ENCODE measurements around the gene ATM. TPM values are rescaled to one million over a fixed set of nuclear protein-coding genes. Genes with fewer than 3 reads are reported as not detected.

The ATM gene
- total and polyA plus RNA-seq, 2 donors (not counting 1 experiment from before 2014, with no cell fraction given) = 111 to 446 TPM

GRCh38 chr11:108388576-108388975 lies 165.7 kb downstream of the ATM start:
- no peaks in the 10 kb centered on the region for H3K79me2 ChIP-seq (ENCODE audit: control insufficient read depth, insufficient read depth, low read length)
- intact Hi-C loops (cut with micrococcal nuclease) = no loop called here
- TF ChIP-seq EZH2 (IDR thresholded peaks at IDR 0.05; ENCODE audit: borderline replicate concordance, insufficient read depth, low read depth, low read length, poor library complexity, severe bottlenecking) = no peak
- TF ChIP-seq CTCF (IDR thresholded peaks at IDR 0.05) = no peak
- ChIA-PET POLR2A (no interaction called here), CTCF (no interaction called here)
- ATAC-seq (ENCODE audit: low read depth) = no peak
- H3K27me3 ChIP-seq (replicated peaks in 1 of 4; ENCODE audit: control extremely low read depth in 1 of 4, control insufficient read depth in 3 of 4, insufficient read depth in 4 of 4, low read length in 3 of 4) = no peaks in the 10 kb centered on the region
- H3K4me2 ChIP-seq (replicated peaks; ENCODE audit: low read depth, low read length, poor library complexity, severe bottlenecking) = no peak overlapping the region
- no peaks in the 10 kb centered on the region for H4K20me1 ChIP-seq (ENCODE audit: control insufficient read depth, insufficient read depth, low read length, poor library complexity, severe bottlenecking)
- Mint-ChIP-seq H3K27me3 (no peaks in the 10 kb centered on the region), H3K27ac (no peak overlapping the region), H3K4me1 (no peaks in the 10 kb centered on the region), H3K4me3 (no peak overlapping the region), H3K9me3 (ENCODE audit: insufficient read depth) (no peaks in the 10 kb centered on the region)
- H3K4me3 ChIP-seq (ENCODE audit: control extremely low read depth in 1 of 5, extremely low read depth in 1 of 5, insufficient read depth in 1 of 5, low read depth in 2 of 5, low read length in 4 of 5) = no peak overlapping the region
- no peak overlapping the region for H3K27ac ChIP-seq (ENCODE audit: low read length in 2 of 2)
- WGBS (ENCODE audit: insufficient coverage) = 95% methylated on average over 2 of the region's 5 CpGs
- no peak overlapping the region for H2AFZ ChIP-seq (ENCODE audit: insufficient read depth, low read depth, low read length, poor library complexity, severe bottlenecking)
- DNase-seq = no peak
- H3K4me1 ChIP-seq (ENCODE audit: control insufficient read depth in 2 of 2, insufficient read depth in 2 of 2, low read length in 2 of 2) = no peaks in the 10 kb centered on the region
- H3K36me3 ChIP-seq (replicated peaks in 1 of 2; ENCODE audit: control extremely low read depth in 1 of 2, control insufficient read depth in 1 of 2, extremely low read depth in 1 of 2, insufficient read depth in 2 of 2, low read length in 1 of 2) = no peaks in the 10 kb centered on the region
- no peaks in the 10 kb centered on the region for H3K9me3 ChIP-seq (ENCODE audit: control extremely low read depth in 1 of 3, control insufficient read depth in 2 of 3, insufficient read depth in 1 of 3, low read length in 2 of 3)
- H3K9ac ChIP-seq (ENCODE audit: low read length) = no peak overlapping the region

- H3K9ac ChIP-seq (ENCODE audit: low read length) = no peak overlapping the region
- intact Hi-C loops (cut with micrococcal nuclease) = no loop called here
- no CpG with 5 or more reads among the region's 1 CpG for WGBS (ENCODE audit: insufficient coverage)
- CTCF ChIA-PET = no interaction called here
- no peaks in the 10 kb centered on the region for H3K36me3 ChIP-seq (replicated peaks in 1 of 2; ENCODE audit: control extremely low read depth in 1 of 2, control insufficient read depth in 1 of 2, extremely low read depth in 1 of 2, insufficient read depth in 2 of 2, low read length in 1 of 2)
- Mint-ChIP-seq H3K4me1 (no peaks in the 10 kb centered on the region), H3K9me3 (ENCODE audit: insufficient read depth) (no peaks in the 10 kb centered on the region), H3K27me3 (no peaks in the 10 kb centered on the region), H3K27ac (no peak overlapping the region), H3K4me3 (no peak overlapping the region)
- H3K4me3 ChIP-seq (ENCODE audit: control extremely low read depth in 1 of 5, extremely low read depth in 1 of 5, insufficient read depth in 1 of 5, low read depth in 2 of 5, low read length in 4 of 5) = no peak overlapping the region
- H2AFZ ChIP-seq (ENCODE audit: insufficient read depth, low read depth, low read length, poor library complexity, severe bottlenecking) = no peak overlapping the region
- no peak overlapping the region for H3K4me2 ChIP-seq (replicated peaks; ENCODE audit: low read depth, low read length, poor library complexity, severe bottlenecking)
- TF ChIP-seq EZH2 (IDR thresholded peaks at IDR 0.05; ENCODE audit: borderline replicate concordance, insufficient read depth, low read depth, low read length, poor library complexity, severe bottlenecking) (no peak), CTCF (IDR thresholded peaks at IDR 0.05) (no peak)
- H3K4me1 ChIP-seq (ENCODE audit: control insufficient read depth in 2 of 2, insufficient read depth in 2 of 2, low read length in 2 of 2) = no peaks in the 10 kb centered on the region
- POLR2A ChIA-PET = no interaction called here
- no peak for ATAC-seq (ENCODE audit: low read depth)
- no peak overlapping the region for H3K27ac ChIP-seq (ENCODE audit: low read length in 2 of 2)
- no peaks in the 10 kb centered on the region for H4K20me1 ChIP-seq (ENCODE audit: control insufficient read depth, insufficient read depth, low read length, poor library complexity, severe bottlenecking)
- no peaks in the 10 kb centered on the region for H3K9me3 ChIP-seq (ENCODE audit: control extremely low read depth in 1 of 3, control insufficient read depth in 2 of 3, insufficient read depth in 1 of 3, low read length in 2 of 3)
- no peaks in the 10 kb centered on the region for H3K79me2 ChIP-seq (ENCODE audit: control insufficient read depth, insufficient read depth, low read length)
- no peaks in the 10 kb centered on the region for H3K27me3 ChIP-seq (replicated peaks in 1 of 4; ENCODE audit: control extremely low read depth in 1 of 4, control insufficient read depth in 3 of 4, insufficient read depth in 4 of 4, low read length in 3 of 4)
- no peak for DNase-seq
These were observed 169.5 kb downstream of the ATM start for GRCh38 chr11:108392353-108392752.
